Activated CD4-positive, alpha-beta T cell treated with anti-CD3 and anti-CD28 coated beads, Interleukin-2, amount 10 ng/mL, durations not matched to agents 24 days and 14 days (primary cell): ENCODE measurements around the gene PAQR7. TPM values are rescaled to one million over a fixed set of nuclear protein-coding genes. Genes with fewer than 3 reads are reported as not detected.

ENCODE experiments used
- DNase-seq: peaks from one replicate; pipeline ENCODE4 v3.0.0; 2022
- H3K27ac Mint-ChIP-seq: one replicate; pipeline ENCODE4 v1.8.0; 2022; ENCODE audit warnings: mild to moderate bottlenecking, mixed read lengths
- H3K27me3 Mint-ChIP-seq: one replicate; pipeline ENCODE4 v1.8.0; 2022; ENCODE audit warnings: mixed read lengths
- H3K36me3 Mint-ChIP-seq: one replicate; pipeline ENCODE4 v1.8.0; 2022; ENCODE audit warnings: low read depth, mild to moderate bottlenecking, mixed read lengths
- H3K4me1 Mint-ChIP-seq: one replicate; pipeline ENCODE4 v1.8.0; 2021; ENCODE audit warnings: mixed read lengths
- H3K4me3 Mint-ChIP-seq: one replicate; pipeline ENCODE4 v1.8.0; 2022; ENCODE audit warnings: mild to moderate bottlenecking, moderate library complexity, mixed read lengths
- H3K9me3 Mint-ChIP-seq: one replicate; pipeline ENCODE4 v1.8.0; 2021; ENCODE audit warnings: mixed read lengths
- intact Hi-C: fragments of 100-400 bp; cut with micrococcal nuclease; formaldehyde crosslinking; loops from one replicate; pipeline ENCODE4 v1.15.1; 2023
- total RNA-seq: library from RNA; stranded (reverse); gene quantifications from 2 replicates; pipeline ENCODE4 v1.2.3, GENCODE V29; 2022

Gene PAQR7
- total RNA-seq, 1 donor from 2014 or later, result 6.8 TPM

- no peak overlapping the region for H3K4me3 Mint-ChIP-seq
- no peaks in the 10 kb centered on the region for H3K27me3 Mint-ChIP-seq
- no peaks in the 10 kb centered on the region for H3K9me3 Mint-ChIP-seq
- no peaks in the 10 kb centered on the region for H3K4me1 Mint-ChIP-seq
- no peak for DNase-seq
- intact Hi-C loops, result no loop called here
- peaks cover 19% of the 10 kb centered on the region for H3K36me3 Mint-ChIP-seq
- no peak overlapping the region for H3K27ac Mint-ChIP-seq
Observed at GRCh38 chr1:25837262-25837875, 38.1 kb downstream of the PAQR7 start.

GRCh38 chr1:25836695-25837094 lies 38.8 kb downstream of the PAQR7 start:
- no peaks in the 10 kb centered on the region for H3K4me1 Mint-ChIP-seq
- intact Hi-C loops, result no loop called here
- H3K27me3 Mint-ChIP-seq, result no peaks in the 10 kb centered on the region
- H3K27ac Mint-ChIP-seq, result no peak overlapping the region
- no peaks in the 10 kb centered on the region for H3K9me3 Mint-ChIP-seq
- no peak for DNase-seq
- H3K4me3 Mint-ChIP-seq, result no peak overlapping the region
- H3K36me3 Mint-ChIP-seq, result peaks cover 22% of the 10 kb centered on the region

- no peaks in the 10 kb centered on the region for H3K4me1 Mint-ChIP-seq
- H3K9me3 Mint-ChIP-seq, result no peaks in the 10 kb centered on the region
- H3K27ac Mint-ChIP-seq, result no peak overlapping the region
- H3K36me3 Mint-ChIP-seq, result peaks cover 29% of the 10 kb centered on the region
- DNase-seq, result no peak
- H3K27me3 Mint-ChIP-seq, result no peaks in the 10 kb centered on the region
- H3K4me3 Mint-ChIP-seq, result no peak overlapping the region
- intact Hi-C loops, result no loop called here
Observed at GRCh38 chr1:25834894-25835293, 40.6 kb downstream of the PAQR7 start.

- no peaks in the 10 kb centered on the region for H3K27me3 Mint-ChIP-seq
- intact Hi-C loops, result no loop called here
- H3K9me3 Mint-ChIP-seq, result no peaks in the 10 kb centered on the region
- H3K4me1 Mint-ChIP-seq, result no peaks in the 10 kb centered on the region
- H3K4me3 Mint-ChIP-seq, result no peak overlapping the region
- H3K36me3 Mint-ChIP-seq, result peaks cover 41% of the 10 kb centered on the region
- DNase-seq, result no peak
- no peak overlapping the region for H3K27ac Mint-ChIP-seq
Observed at GRCh38 chr1:25833158-25833557, 42.4 kb downstream of the PAQR7 start.

GRCh38 chr1:25832336-25833037 lies 43.0 kb downstream of the PAQR7 start:
- H3K9me3 Mint-ChIP-seq, result no peaks in the 10 kb centered on the region
- H3K27me3 Mint-ChIP-seq, result no peaks in the 10 kb centered on the region
- DNase-seq, result no peak
- H3K4me1 Mint-ChIP-seq, result no peaks in the 10 kb centered on the region
- intact Hi-C loops, result no loop called here
- H3K4me3 Mint-ChIP-seq, result no peak overlapping the region
- H3K27ac Mint-ChIP-seq, result no peak overlapping the region
- peaks cover 44% of the 10 kb centered on the region for H3K36me3 Mint-ChIP-seq

- intact Hi-C loops, result no loop called here
- Mint-ChIP-seq H3K4me3 (no peak overlapping the region), H3K36me3 (peaks cover 47% of the 10 kb centered on the region)
Observed at GRCh38 chr1:25831569-25832196, 43.8 kb downstream of the PAQR7 start.

GRCh38 chr1:25829046-25829445 lies 46.5 kb downstream of the PAQR7 start:
- intact Hi-C loops, result no loop called here
- DNase-seq, result no peak
- peaks cover 44% of the 10 kb centered on the region for H3K36me3 Mint-ChIP-seq
- no peak overlapping the region for H3K4me3 Mint-ChIP-seq
- no peak overlapping the region for H3K27ac Mint-ChIP-seq
- H3K27me3 Mint-ChIP-seq, result no peaks in the 10 kb centered on the region
- no peaks in the 10 kb centered on the region for H3K4me1 Mint-ChIP-seq
- H3K9me3 Mint-ChIP-seq, result no peaks in the 10 kb centered on the region

More at GRCh38 chr1:25831569-25832196, 43.8 kb downstream of the PAQR7 start:
- H3K9me3 Mint-ChIP-seq, result no peaks in the 10 kb centered on the region
- no peaks in the 10 kb centered on the region for H3K4me1 Mint-ChIP-seq
- no peaks in the 10 kb centered on the region for H3K27me3 Mint-ChIP-seq
- DNase-seq, result no peak
- H3K27ac Mint-ChIP-seq, result no peak overlapping the region

GRCh38 chr1:25828491-25828890 lies 47.0 kb downstream of the PAQR7 start:
- H3K27ac Mint-ChIP-seq, result no peak overlapping the region
- H3K27me3 Mint-ChIP-seq, result no peaks in the 10 kb centered on the region
- no peak for DNase-seq
- intact Hi-C loops, result no loop called here
- H3K4me1 Mint-ChIP-seq, result no peaks in the 10 kb centered on the region
- peaks cover 43% of the 10 kb centered on the region for H3K36me3 Mint-ChIP-seq
- H3K4me3 Mint-ChIP-seq, result no peak overlapping the region
- H3K9me3 Mint-ChIP-seq, result no peaks in the 10 kb centered on the region

GRCh38 chr1:25826571-25826970 lies 48.9 kb downstream of the PAQR7 start:
- H3K4me1 Mint-ChIP-seq, result peaks cover 4% of the 10 kb centered on the region
- H3K27me3 Mint-ChIP-seq, result no peaks in the 10 kb centered on the region
- intact Hi-C loops, result no loop called here
- no peak overlapping the region for H3K4me3 Mint-ChIP-seq
- peaks cover 37% of the 10 kb centered on the region for H3K36me3 Mint-ChIP-seq
- no peak for DNase-seq
- H3K9me3 Mint-ChIP-seq, result no peaks in the 10 kb centered on the region
- H3K27ac Mint-ChIP-seq, result no peak overlapping the region

- no peak overlapping the region for H3K4me3 Mint-ChIP-seq
- H3K4me1 Mint-ChIP-seq, result peaks cover 13% of the 10 kb centered on the region
- no peaks in the 10 kb centered on the region for H3K9me3 Mint-ChIP-seq
- H3K36me3 Mint-ChIP-seq, result peaks cover 34% of the 10 kb centered on the region
- DNase-seq, result no peak
- H3K27ac Mint-ChIP-seq, result no peak overlapping the region
- intact Hi-C loops, result no loop called here
- H3K27me3 Mint-ChIP-seq, result no peaks in the 10 kb centered on the region
Observed at GRCh38 chr1:25825605-25826004, 49.9 kb downstream of the PAQR7 start.

GRCh38 chr1:25821630-25822091 lies 53.8 kb downstream of the PAQR7 start:
- no peaks in the 10 kb centered on the region for H3K9me3 Mint-ChIP-seq
- H3K4me3 Mint-ChIP-seq, result peak overlapping the region; percentile 96
- H3K36me3 Mint-ChIP-seq, result peaks cover 11% of the 10 kb centered on the region
- peaks cover 31% of the 10 kb centered on the region for H3K4me1 Mint-ChIP-seq
- no peaks in the 10 kb centered on the region for H3K27me3 Mint-ChIP-seq
- intact Hi-C loops, result no loop called here
- DNase-seq, result peak; percentile 56
- H3K27ac Mint-ChIP-seq, result peak overlapping the region; percentile 89

- Mint-ChIP-seq H3K36me3 (peaks cover 8% of the 10 kb centered on the region), H3K27ac (peak overlapping the region; percentile 89), H3K9me3 (no peaks in the 10 kb centered on the region), H3K27me3 (no peaks in the 10 kb centered on the region), H3K4me3 (peak overlapping the region; percentile 96), H3K4me1 (peaks cover 31% of the 10 kb centered on the region)
- no peak for DNase-seq
- intact Hi-C loops, result no loop called here
Observed at GRCh38 chr1:25821112-25821476, 54.4 kb downstream of the PAQR7 start.

- Mint-ChIP-seq H3K9me3 (no peaks in the 10 kb centered on the region), H3K4me1 (peaks cover 31% of the 10 kb centered on the region), H3K4me3 (peak overlapping the region; percentile 96), H3K27ac (peak overlapping the region; percentile 92), H3K27me3 (no peaks in the 10 kb centered on the region), H3K36me3 (peaks cover 5% of the 10 kb centered on the region)
- intact Hi-C loops, result loop anchor here (1.0 kb wide), 1 partner anchor 39 kb away; the partner anchor contains the start of gene AUNIP
- DNase-seq, result peak; percentile 93
Observed at GRCh38 chr1:25820247-25821111, 55.0 kb downstream of the PAQR7 start.
